ENCODE measurements around the gene SPOCK2.

DNA sequence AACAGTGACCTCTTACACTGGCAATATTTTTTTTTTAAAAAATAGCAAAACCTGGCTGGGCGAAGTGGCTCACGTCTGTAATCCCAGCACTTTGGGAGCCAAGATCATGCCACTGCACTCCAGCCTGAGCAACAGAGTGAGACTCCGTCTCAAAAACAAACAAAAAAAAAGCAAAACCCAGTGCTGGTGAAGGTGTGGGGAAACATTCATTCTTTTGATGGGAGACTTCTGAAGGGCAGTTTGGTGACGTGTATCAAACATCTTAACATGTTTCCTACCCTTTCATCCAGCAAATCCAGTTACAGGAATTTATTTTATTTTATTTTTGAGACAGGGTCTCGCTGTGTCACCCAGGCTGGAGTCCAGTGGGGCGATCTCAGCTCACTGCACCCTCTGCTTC is 66.1 kb downstream of the SPOCK2 start:
- TF ChIP-seq, protein P1, sequence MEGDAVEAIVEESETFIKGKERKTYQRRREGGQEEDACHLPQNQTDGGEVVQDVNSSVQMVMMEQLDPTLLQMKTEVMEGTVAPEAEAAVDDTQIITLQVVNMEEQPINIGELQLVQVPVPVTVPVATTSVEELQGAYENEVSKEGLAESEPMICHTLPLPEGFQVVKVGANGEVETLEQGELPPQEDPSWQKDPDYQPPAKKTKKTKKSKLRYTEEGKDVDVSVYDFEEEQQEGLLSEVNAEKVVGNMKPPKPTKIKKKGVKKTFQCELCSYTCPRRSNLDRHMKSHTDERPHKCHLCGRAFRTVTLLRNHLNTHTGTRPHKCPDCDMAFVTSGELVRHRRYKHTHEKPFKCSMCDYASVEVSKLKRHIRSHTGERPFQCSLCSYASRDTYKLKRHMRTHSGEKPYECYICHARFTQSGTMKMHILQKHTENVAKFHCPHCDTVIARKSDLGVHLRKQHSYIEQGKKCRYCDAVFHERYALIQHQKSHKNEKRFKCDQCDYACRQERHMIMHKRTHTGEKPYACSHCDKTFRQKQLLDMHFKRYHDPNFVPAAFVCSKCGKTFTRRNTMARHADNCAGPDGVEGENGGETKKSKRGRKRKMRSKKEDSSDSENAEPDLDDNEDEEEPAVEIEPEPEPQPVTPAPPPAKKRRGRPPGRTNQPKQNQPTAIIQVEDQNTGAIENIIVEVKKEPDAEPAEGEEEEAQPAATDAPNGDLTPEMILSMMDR (conservative IDR thresholded peaks at IDR 0.05; ENCODE audit: low read depth, low read length), result no peak
- TF ChIP-seq EZH2 (IDR thresholded peaks at IDR 0.05; ENCODE audit: low read length, unreplicated experiment), result no peak
- no peak for TF ChIP-seq EZH2phosphoT487 (IDR thresholded peaks at IDR 0.05; ENCODE audit: borderline replicate concordance, low read length)
